Activated CD8-positive, alpha-beta T cell treated with anti-CD3 and anti-CD28 coated beads for 36 hours (primary cell): ENCODE results near the gene MCM6. TPM values are rescaled to one million over a fixed set of nuclear protein-coding genes. Genes with fewer than 3 reads are reported as not detected.

Source experiments
- ATAC-seq: fragments of 200-7000 bp; cut with Tn5 transposase; one replicate; pipeline ENCODE4 v1.10.0; 2021; ENCODE audit warnings: mild to moderate bottlenecking, moderate library complexity
- CTCF ChIA-PET: fragments of 350-600 bp; sonication (Branson Sonifier 250); formaldehyde crosslinking; loops from one replicate; lab custom pipeline; 2021; ENCODE audit warnings: antibody characterized with exemption; lab: Charles Lee
- POLR2A ChIA-PET: fragments of 350-600 bp; sonication (Branson Sonifier 250); formaldehyde crosslinking; loops from one replicate; lab custom pipeline; 2021; ENCODE audit warnings: antibody characterized with exemption; lab: Charles Lee
- DNase-seq: peaks from one replicate; pipeline ENCODE4 v3.0.0-alpha.2; 2020
- H3K27ac Mint-ChIP-seq: one replicate; pipeline ENCODE4 v1.8.0; 2021; ENCODE audit warnings: mild to moderate bottlenecking, mixed read lengths
- H3K27me3 Mint-ChIP-seq: one replicate; pipeline ENCODE4 v1.8.0; 2021; ENCODE audit warnings: mixed read lengths
- H3K36me3 Mint-ChIP-seq: one replicate; pipeline ENCODE4 v1.8.0; 2021; ENCODE audit warnings: low read depth, mixed read lengths
- H3K4me1 Mint-ChIP-seq: one replicate; pipeline ENCODE4 v1.8.0; 2021; ENCODE audit warnings: low read depth, mixed read lengths
- H3K4me3 Mint-ChIP-seq: one replicate; pipeline ENCODE4 v1.8.0; 2021; ENCODE audit warnings: mild to moderate bottlenecking, moderate library complexity, mixed read lengths
- H3K9me3 Mint-ChIP-seq: one replicate; pipeline ENCODE4 v1.8.0; 2021; ENCODE audit warnings: mixed read lengths
- CTCF ChIP-seq: fragments of 200-600 bp; IDR thresholded peaks from one replicate; pipeline ENCODE4 v1.8.0; 2022; ENCODE audit warnings: antibody characterized with exemption, mild to moderate bottlenecking
- intact Hi-C: fragments of 100-400 bp; cut with micrococcal nuclease; formaldehyde crosslinking; loops from one replicate; pipeline ENCODE4 v1.10.0; 2022
- total RNA-seq, 2 experiments: library from RNA; stranded (reverse); gene quantifications; one replicate each; pipeline ENCODE4 v1.2.3, GENCODE V29; 2021

Gene MCM6
- total RNA-seq = 100 to 1,000 TPM; 229 to 234 TPM

GRCh38 chr2:135876066-135876711 is at the start of gene MCM6:
Gene MCM6 (minus strand): TSS chr2:135876443. CDS start chr2:135876365, 78 bp downstream.
- Mint-ChIP-seq H3K9me3 (no peaks in the 10 kb centered on the region), H3K27ac (peak within 1 kb of the TSS; percentile 99), H3K27me3 (no peaks in the 10 kb centered on the region), H3K4me3 (peak within 1 kb of the TSS; percentile 82), H3K36me3 (peaks cover 44% of the 10 kb centered on the region), H3K4me1 (peaks cover 37% of the 10 kb centered on the region)
- DNase-seq (peak; percentile 100), ATAC-seq (peak; percentile 91)
- intact Hi-C loops = no loop called here
- no peak for TF ChIP-seq CTCF
- ChIA-PET POLR2A (interaction anchor here (0.6 to 2.4 kb wide), 25 partner anchors 10 to 487 kb away, joined by 3 to 15 read pairs (median 4); partner anchors contain the start of gene LCT), CTCF (interaction anchor here (0.6 to 1.9 kb wide), 3 partner anchors 78 to 508 kb away, joined by 3 to 6 read pairs (median 4); no protein-coding TSS in a partner anchor)

GRCh38 chr2:135925571-135925970 is 49.3 kb upstream of the MCM6 start:
- Mint-ChIP-seq H3K27ac (no peak overlapping the region), H3K4me1 (peaks cover 8% of the 10 kb centered on the region), H3K27me3 (no peaks in the 10 kb centered on the region), H3K4me3 (no peak overlapping the region), H3K9me3 (no peaks in the 10 kb centered on the region), H3K36me3 (peaks cover 34% of the 10 kb centered on the region)
- ATAC-seq (no peak), DNase-seq (no peak)
- ChIA-PET CTCF (interaction anchor here (1.0 to 2.1 kb wide), 4 partner anchors 11 to 459 kb away, joined by 3 to 8 read pairs (median 5); no protein-coding TSS in a partner anchor), POLR2A (no interaction called here)
- TF ChIP-seq CTCF = no peak
- intact Hi-C loops = no loop called here

GRCh38 chr2:135916207-135916606 is 40.0 kb upstream of the MCM6 start:
- Mint-ChIP-seq H3K27ac (peak overlapping the region; percentile 42), H3K36me3 (peaks cover 18% of the 10 kb centered on the region), H3K4me1 (peaks cover 10% of the 10 kb centered on the region), H3K9me3 (no peaks in the 10 kb centered on the region), H3K4me3 (no peak overlapping the region), H3K27me3 (no peaks in the 10 kb centered on the region)
- ATAC-seq (peak; percentile 55), DNase-seq (no peak)
- ChIA-PET POLR2A (no interaction called here), CTCF (interaction anchor here (0.6 to 1.6 kb wide), 6 partner anchors 20 to 466 kb away, joined by 3 to 4 read pairs (median 3); no protein-coding TSS in a partner anchor)
- intact Hi-C loops = loop anchor here (1.0 to 10.0 kb wide), 6 partner anchors 69 to 466 kb away; partner anchors contain the start of genes CXCR4 and DARS1
- peak; percentile 75 for TF ChIP-seq CTCF

- TF ChIP-seq CTCF = no peak
- DNase-seq (no peak), ATAC-seq (no peak)
- ChIA-PET CTCF (interaction anchor here (0.6 to 2.5 kb wide), 49 partner anchors 9 to 473 kb away, joined by 3 to 44 read pairs (median 4); partner anchors contain the start of gene DARS1), POLR2A (no interaction called here)
- H3K4me3 Mint-ChIP-seq = no peak overlapping the region
- H3K27me3 Mint-ChIP-seq = no peaks in the 10 kb centered on the region
- H3K27ac Mint-ChIP-seq = no peak overlapping the region
- peaks cover 14% of the 10 kb centered on the region for H3K4me1 Mint-ChIP-seq
- peaks cover 30% of the 10 kb centered on the region for H3K36me3 Mint-ChIP-seq
- intact Hi-C loops = loop anchor here (10.0 kb wide), 2 partner anchors 70 to 320 kb away; partner anchors contain the start of gene DARS1
- H3K9me3 Mint-ChIP-seq = no peaks in the 10 kb centered on the region
These were observed 38.2 kb upstream of the MCM6 start for GRCh38 chr2:135914485-135914884.
